NCI-H146 treated with DMSO at 0.1 percent for 48 hours (cell line): ENCODE data around the gene UNC93A.
A peak's percentile ranks its signal among the peaks of the same experiment; 100 is the strongest.
"Not testable (repeated sequence)": the region's sequence is repeated elsewhere in the genome, so short reads cannot be mapped to it uniquely, and the experiment has no call there.

Experiments used
- DNase-seq: peaks from one replicate; lab custom pipeline; 2025; ENCODE audit not compliant: unreplicated experiment; lab: John Stamatoyannopoulos, UW

The UNC93A gene

GRCh38 chr6:167338541-167339117 is 47.5 kb downstream of the UNC93A start:
- no peak for DNase-seq

DNA sequence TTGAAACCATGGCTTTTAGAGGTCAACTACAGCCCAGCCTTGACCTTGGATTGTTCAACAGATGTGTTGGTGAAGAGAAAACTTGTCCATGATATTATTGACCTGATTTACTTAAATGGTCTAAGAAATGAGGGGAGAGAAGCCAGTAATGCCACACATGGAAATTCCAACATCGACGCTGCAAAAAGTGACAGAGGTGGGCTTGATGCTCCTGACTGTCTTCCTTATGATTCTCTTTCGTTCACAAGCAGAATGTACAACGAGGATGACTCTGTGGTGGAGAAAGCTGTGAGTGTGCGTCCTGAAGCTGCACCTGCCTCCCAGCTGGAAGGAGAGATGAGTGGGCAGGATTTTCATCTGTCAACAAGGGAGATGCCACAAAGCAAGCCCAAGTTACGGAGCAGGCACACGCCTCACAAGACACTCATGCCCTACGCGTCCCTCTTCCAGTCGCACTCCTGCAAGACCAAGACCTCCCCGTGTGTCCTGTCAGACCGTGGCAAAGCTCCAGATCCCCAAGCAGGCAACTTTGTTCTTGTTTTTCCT is 50.0 kb downstream of the UNC93A start:
- DNase-seq = no peak

DNA sequence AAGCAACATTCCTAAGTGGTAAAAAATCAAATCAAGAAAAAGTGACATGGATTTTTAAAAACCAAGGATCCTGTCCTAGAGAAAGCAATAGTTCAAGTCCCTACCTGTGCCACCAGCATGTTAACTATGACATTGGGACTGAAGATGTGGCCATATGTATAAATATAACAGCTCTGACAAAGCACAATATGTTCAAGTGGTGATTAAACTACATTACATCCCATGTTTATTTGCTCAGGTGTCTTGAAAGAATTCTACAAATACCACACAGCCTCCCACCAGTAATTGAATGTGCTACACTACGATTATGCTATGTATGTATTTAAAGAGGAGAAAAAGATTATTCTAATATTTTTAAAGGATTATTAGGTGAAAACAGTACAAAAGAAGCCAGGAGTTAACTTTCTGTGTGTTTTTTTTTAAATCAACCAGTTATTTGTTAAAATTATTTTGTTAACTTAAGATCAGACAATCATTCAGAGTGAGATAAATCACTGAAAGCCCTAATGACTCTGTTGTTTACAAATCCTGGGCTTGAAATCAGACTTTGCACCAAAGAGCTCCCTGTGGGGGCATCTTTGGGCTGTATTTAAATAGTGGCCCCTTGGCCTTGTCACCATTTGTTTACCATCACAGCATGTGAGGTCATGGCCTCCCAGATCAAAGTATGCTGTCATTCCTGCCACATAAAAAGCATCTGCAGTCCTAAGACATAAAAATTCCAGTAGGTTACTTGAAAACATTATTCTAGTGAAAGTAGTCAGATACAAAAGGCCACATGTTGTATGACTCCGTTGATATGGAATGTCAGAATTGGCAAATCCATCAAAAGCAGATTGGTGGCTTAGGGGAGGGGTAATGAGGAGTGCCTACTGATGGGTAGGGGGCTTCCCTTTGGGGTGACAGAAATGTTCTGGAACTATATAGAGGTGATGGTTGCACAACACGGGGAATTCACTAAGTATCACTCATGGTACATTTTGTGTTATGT is 50.8 kb downstream of the UNC93A start:
- no peak for DNase-seq

GRCh38 chr6:167342879-167343610 is 51.9 kb downstream of the UNC93A start:
- DNase-seq = no peak

DNA sequence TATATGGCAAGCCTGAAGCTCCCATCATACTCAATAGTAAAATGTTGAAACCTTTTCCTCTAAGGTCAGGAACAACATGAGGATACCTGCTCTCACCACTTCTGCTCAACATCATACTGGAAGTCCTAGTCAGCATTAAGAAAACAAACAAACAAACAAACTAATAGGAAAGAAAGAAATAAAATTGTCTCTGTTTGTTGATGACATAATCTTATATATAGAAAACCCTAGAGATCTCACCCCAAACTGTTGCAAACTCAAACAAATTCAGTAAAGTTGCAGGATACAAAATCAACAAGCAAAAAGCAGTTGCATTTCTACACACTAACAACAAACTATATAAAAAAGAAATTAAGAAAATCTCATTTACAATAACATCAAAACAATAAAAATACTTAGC is 54.2 kb downstream of the UNC93A start:
- DNase-seq = no peak

- DNase-seq = no peak
Measured at GRCh38 chr6:167345960-167346359, 54.8 kb downstream of the UNC93A start.

DNA sequence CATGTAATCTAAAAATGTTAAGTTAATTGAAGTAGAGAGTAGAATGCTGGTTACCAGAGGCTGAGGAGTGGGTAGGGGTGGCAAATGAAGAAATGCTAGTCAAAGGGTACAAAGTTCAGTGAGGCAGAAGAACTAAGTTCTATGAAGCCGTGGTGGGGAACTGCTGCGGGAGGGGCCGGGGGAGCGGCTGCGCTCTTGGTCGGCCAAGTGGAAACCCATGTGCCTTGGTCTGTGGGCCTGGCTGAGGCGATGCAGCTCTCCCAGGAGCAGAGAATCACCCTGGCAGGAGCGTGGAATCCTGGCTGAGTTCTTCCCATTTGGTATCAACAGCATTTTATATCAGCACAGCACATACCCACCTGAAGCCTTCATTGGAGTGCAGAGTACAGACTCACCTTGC is 56.1 kb downstream of the UNC93A start:
- DNase-seq = no peak

- DNase-seq = no peak
Measured at GRCh38 chr6:167349631-167350274, 58.6 kb downstream of the UNC93A start.

DNA sequence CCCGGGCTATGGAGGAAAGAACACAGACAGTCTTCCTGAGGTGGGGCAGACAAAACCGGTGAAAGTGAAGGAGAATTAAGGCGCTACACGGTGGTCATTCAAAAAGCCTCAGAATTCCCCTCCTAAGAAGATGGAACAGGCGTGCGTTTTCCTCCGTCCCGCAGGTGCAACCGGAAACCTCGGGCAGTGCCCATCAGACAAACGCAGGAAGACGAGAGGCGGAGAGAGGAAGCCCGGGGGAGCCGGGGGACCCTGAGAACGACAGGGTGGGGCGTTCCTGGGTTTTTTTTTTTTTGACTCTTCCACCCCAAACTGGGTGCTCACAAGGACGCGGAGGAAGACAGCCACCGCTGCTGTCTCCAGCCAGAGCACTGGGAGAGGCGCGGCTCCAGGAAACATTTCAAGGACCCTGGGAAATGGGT is 59.2 kb downstream of the UNC93A start:
- no peak for DNase-seq

GRCh38 chr6:167350731-167351655 is 59.9 kb downstream of the UNC93A start:
- DNase-seq = peak; percentile 50

GRCh38 chr6:167351656-167352345 is 60.7 kb downstream of the UNC93A start:
- DNase-seq = no peak

DNA sequence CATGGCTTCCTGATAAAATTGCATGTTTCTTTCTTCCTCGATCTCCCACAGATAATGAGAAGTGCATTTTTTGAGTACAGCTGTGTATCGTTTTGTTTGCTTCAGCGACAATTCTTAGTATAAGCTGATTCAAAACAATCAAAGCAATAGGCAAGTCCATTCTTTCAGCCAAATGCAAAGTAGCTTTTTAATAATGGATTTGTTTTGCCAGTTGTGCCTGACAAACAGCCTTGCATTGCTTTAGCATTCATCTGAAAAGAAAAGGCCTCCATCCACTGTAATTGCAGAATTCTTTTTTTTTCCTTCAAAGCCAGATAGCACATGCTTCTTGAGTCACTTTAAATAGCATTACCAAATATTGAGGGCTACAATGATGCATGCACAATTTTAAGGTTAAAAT is 65.8 kb downstream of the UNC93A start:
- DNase-seq = no peak

DNA sequence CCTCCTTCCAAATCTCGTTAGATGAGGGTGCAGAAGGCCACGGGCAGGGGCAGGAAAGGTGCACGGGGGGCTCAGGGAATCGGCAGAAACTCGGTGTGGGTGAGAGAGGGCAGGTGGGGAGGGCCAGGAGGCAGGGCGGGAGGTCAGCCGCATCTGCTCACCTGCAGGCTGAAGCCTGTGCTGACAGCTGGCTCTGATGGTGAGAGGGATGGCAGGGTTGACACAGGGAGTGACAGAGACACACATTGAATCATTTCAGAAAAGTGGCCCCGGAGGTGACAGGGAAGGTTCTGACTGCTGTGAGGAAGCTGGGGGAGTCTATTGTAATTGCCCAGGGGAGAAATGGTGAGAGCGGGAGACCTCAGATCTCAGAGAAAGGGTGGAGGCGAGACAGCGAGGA is 67.3 kb downstream of the UNC93A start:
- DNase-seq = not testable (repeated sequence)

GRCh38 chr6:167361170-167361569 is 70.1 kb downstream of the UNC93A start:
- DNase-seq = not testable (repeated sequence)
